ENCODE data around the gene CSTF2T.
"Not testable (repeated sequence)": the region's sequence is repeated elsewhere in the genome, so short reads cannot be mapped to it uniquely, and the experiment has no call there.

GRCh38 chr10:51688826-51689225, 10.6 kb downstream of the CSTF2T start:
- TF ChIP-seq CTCF, POLR2A, EP300 (IDR thresholded peaks at IDR 0.05): not testable (repeated sequence)
